Measurements from ENCODE around the gene PLCB1.

DNA sequence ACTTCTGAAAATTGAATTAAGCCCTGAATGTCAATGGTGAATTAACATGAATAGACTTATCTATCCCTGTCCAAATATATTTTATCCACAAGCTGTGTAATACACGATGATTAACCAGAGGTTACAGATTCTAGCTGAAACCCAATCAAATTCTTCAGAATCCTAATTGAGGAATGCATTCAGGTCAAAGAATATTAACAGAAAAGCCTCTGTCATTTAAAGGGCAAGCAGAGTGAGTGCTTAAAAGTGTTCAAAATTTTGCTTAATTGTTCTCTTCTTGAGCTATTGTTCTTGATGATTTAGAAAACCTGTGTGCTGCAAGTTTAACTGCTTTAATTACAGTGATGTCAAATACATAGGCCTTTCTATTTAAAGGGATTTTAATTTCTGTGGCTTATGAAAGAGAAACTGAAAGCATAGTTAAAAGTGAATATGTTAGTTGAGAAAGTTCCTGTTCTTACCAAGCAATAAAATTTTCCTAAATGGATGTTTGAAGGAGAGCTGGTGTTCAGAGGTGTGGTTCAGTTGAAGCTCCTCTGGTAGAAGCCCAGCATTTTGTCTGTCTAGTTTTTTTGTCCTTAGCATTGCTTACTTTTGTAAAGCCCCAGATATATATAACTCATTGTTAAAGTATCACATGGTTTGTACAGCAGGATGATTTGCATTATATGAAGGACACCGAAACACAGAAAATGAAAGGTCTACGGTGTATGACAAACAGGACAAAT, 470.5 kb downstream of the PLCB1 start:
- TF ChIP-seq, protein P1, sequence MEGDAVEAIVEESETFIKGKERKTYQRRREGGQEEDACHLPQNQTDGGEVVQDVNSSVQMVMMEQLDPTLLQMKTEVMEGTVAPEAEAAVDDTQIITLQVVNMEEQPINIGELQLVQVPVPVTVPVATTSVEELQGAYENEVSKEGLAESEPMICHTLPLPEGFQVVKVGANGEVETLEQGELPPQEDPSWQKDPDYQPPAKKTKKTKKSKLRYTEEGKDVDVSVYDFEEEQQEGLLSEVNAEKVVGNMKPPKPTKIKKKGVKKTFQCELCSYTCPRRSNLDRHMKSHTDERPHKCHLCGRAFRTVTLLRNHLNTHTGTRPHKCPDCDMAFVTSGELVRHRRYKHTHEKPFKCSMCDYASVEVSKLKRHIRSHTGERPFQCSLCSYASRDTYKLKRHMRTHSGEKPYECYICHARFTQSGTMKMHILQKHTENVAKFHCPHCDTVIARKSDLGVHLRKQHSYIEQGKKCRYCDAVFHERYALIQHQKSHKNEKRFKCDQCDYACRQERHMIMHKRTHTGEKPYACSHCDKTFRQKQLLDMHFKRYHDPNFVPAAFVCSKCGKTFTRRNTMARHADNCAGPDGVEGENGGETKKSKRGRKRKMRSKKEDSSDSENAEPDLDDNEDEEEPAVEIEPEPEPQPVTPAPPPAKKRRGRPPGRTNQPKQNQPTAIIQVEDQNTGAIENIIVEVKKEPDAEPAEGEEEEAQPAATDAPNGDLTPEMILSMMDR (conservative IDR thresholded peaks at IDR 0.05): no peak
- no peak for TF ChIP-seq ZFX (IDR thresholded peaks at IDR 0.05)
